GM19240 (cell line): ENCODE results near the gene ZNF362.
"Not testable (repeated sequence)": the region's sequence is repeated elsewhere in the genome, so short reads cannot be mapped to it uniquely, and the experiment has no call there.

Experiments
- DNase-seq: peaks from one replicate; pipeline ENCODE4 v3.0.0; 2011; ENCODE audit warnings: low spot score; ENCODE audit not compliant: insufficient read length

The ZNF362 gene, protein sequence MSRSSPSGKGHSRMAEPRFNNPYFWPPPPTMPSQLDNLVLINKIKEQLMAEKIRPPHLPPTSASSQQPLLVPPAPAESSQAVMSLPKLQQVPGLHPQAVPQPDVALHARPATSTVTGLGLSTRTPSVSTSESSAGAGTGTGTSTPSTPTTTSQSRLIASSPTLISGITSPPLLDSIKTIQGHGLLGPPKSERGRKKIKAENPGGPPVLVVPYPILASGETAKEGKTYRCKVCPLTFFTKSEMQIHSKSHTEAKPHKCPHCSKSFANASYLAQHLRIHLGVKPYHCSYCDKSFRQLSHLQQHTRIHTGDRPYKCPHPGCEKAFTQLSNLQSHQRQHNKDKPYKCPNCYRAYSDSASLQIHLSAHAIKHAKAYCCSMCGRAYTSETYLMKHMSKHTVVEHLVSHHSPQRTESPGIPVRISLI

DNA sequence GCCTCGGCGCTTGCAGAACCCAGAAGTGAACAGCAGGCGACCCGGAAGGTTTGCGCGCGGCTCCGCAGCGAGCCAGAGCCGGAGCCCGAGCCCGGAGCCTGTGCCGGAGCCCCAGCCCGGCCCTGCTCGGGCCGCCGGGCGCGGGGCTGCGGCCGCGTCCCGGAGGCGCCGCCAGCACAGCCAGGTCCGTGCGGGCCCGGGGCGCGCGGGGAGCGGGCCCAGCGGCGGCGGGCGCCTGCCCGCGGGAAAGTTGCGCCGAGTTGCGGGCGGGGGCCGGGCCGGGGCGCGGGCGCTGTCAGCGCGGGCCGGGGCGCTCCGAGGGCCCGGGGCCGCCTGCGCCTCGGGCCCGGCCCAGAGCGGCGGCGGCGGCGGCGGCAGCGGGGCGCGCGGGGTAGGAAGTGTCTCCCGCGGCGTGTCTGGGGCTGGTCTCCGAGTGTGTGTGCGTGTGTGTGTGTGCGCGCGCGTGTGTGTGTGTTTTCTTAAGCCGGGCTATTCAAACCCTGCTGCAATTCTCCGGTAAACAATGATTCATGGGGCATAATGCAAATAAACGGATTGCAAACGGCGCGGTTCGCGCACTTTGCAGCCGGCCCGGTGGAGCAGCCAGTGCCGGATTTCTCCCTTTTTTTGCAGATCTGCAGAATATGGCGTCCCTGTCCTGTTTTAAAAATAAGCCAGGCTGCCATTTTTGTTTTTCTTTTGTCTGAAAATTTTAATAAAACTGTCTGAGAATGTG is at the start of gene ZNF362:
Gene ZNF362 (plus strand): TSS at position 22 of the 736 bp plus-strand sequence. CDS start 14,083 bp downstream, outside the sequence.
- DNase-seq: peak; percentile 60

DNA sequence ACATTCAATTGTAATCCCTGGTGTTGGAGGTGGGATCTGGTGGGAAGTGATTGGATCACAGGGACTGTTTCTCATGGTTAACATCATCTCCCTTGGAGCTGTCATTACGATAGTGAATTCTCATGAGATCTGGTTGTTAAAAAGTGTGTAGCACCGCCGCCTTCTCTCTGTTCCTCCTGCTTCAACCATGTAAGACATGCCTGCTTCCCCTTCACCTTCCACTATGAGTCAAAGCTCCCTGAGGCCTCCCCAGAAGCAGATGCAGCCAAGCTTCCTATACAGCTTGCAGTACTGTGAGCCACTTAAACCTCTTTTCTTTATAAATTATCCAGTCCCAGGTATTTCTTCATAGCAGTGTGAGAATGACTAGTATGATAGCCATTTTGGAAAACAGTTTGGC is 44.3 kb upstream of the ZNF362 start:
- no peak for DNase-seq

DNA sequence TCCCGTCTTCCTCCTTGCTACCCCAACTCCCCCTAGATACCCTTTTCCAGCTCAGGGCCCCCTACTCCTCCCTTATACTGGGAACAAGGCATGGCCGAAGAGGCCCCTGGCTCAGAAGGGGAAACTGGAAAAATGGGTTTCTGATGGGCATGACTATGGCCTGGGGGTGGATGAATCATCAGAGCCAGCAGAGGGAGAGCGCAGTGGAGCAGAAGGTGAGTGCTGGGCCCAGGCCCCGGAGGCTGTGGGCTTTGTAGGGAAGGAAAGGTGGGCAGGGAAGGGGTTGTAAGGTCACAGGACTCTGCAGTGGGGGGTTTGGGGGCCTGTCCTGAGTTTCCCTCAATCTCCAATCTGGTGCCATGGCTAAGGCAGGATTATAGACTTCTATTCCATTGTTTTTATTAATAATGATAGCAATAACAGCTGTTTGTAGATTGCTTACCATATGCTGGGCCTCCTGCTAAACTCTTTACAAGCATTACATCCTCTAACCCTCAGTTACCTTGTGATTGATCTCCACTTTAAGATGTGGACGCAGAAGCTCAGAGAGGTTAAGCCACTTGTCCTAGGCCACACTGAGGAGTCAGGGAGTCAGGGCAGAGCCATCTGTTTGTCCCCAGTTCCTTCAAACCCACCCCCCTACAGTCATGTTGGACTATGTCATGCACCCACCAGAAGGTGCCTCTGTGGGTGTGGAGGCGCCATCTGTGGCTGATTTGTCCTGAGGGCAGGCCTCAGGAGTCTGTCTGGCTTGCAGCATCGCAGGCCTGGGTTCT is 36.2 kb upstream of the ZNF362 start:
- no peak for DNase-seq

DNA sequence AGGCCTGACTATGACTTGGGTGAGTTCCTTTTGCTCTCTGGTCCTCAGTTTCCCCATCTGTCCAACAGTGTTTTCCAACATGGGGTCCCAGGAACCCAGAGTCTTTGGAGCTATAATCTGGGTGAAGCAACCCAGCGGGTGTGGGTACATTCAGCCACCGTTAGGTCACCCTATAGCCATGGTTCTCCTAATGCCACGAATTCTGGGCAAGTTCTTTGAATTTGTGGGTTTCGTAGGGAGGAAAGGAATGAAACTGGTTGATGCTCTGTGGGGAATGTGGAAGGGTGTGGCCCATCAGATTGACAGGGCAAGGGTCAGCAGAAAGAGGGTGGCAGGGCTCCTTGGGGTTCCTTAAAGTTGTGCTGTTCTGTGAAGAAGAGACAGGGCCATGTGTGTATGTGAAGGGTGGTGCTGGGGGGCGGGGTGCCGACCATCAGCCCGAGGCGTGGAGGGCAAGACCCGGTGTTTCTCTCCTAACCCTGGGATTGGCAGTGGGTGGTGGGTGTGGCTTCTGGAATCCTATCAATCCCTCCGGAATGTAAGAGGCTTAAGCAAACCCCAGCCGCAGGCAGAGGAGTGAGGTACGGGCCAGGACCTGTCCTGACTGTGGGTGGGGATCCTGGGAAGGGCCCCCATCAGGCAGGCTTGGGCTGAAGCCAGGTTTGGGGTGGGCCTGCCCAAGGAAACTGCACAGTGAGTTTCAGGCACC is 35.5 kb upstream of the ZNF362 start:
- no peak for DNase-seq

DNA sequence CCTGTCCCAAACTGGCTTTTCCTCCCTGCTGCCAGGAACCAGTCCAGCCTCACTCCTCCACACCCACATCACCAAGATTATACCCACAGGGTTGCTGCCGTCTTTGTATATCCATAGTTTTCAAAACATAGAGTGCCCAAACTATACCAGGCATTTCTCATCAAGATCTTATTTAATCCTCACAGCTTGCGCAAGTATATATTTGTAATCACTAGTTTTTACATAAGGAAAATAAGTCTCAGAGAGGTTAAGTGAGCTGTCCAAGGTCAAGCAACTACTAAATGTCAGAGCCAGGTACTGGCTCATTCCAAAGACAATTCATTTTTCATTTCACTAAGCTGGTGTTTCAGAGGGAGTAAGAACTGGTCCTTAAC is 34.9 kb upstream of the ZNF362 start:
- DNase-seq: no peak

DNA sequence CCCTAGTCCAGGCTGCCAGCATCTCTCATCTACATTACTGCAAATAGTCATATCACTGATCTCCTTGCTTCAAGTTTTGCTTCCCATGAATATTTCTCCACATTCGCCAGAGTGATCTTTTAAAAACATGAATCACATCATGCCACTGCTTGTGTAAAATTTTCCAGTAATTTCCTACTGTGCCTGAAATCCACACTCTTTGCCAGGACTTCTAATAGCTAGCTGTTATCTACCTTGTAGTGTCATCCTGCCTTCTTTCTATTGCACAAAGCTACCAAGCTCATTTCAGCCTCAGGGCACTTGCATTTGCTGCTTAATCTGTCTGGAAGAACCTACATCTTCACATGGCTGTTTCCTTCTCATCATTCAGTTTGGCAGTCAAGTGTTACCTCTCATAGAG is 33.9 kb upstream of the ZNF362 start:
- DNase-seq: no peak

DNA sequence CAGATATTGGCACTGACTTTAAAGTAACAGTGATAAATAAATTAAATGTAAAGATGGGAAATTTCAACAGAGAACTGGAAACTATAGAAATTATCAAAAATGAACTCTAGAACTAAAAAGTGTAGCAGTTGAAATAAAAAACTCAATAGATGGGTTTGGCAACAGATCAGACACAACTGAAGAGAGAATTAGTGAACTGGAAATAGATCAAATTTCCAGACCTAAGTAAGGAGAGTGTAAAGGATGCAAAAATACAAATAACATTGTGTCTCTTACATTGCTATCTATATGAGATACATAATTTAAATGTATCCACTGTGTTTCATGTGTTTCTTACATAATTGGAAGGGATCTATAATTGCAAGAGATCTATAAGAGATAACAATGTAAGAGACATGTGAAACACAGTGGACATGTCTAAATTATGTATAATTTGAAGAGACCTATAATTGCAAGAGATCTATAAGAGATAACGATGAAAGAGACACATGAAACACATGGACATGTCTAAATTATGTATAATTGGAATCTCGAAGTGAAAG is 32.1 kb upstream of the ZNF362 start:
- DNase-seq: no peak

DNA sequence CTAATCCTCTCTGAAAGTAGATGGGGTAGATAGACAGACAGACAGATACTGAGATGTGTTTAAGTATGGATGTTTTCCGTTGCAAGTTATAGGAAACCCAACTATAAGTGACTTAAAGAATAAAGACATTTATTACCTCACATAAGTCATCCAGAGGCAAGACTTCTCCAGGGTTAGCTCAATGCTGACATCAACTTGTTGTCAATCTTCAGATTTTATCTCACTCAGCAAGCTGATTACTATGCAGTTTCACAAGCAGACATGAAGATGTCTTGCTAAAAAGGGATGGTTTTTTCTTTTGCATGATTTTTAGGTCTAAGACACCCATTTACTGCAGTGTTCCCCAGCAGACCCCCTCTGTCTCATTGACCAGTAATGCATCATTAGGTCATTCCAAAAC is 30.7 kb upstream of the ZNF362 start:
- no peak for DNase-seq

DNA sequence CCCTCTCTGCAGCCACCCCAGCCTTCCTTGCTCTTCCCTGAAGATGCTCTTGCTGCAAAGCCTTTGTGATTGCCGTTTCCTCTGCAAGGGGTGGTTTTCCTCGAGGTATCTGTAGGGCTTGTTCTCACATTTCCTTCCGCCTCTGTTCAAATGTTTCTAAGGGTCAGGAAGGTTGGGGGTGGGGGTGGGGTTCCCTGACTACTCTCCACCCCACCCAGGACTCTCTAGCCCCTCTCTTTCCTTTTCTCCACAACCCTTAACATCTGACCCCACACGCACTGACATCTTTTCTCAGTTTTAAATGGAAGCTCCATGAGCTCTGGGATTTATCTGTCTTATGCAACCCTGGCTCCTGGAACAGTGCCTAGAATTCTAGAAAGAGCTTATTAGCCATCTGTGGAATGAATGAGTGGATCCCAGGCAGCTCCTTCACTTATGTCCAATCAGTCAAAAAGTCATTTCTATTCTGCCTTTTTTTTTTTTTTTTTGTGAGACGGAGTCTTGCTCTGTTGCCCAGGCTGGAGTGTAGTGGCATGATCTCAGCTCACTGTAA is 27.3 kb upstream of the ZNF362 start:
- no peak for DNase-seq

DNA sequence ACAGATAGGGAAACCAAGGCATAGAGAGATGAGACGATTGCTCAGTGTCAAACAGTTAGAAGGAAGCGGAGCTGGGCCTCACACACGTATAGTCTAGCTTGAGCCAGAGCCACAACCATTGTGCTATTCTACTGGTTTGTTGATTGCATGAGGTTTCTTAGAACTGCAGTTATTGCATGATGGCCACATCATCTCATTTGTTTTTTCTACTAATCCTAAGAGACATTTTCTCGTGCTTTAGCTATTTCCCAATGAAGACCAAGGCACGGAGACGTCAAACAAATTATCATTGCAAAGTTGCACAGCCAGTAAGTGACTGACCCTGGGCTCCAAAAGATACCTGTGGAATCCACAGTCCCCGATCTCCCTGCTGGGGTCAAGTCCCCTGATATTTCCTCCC is 25.1 kb upstream of the ZNF362 start:
- no peak for DNase-seq

DNA sequence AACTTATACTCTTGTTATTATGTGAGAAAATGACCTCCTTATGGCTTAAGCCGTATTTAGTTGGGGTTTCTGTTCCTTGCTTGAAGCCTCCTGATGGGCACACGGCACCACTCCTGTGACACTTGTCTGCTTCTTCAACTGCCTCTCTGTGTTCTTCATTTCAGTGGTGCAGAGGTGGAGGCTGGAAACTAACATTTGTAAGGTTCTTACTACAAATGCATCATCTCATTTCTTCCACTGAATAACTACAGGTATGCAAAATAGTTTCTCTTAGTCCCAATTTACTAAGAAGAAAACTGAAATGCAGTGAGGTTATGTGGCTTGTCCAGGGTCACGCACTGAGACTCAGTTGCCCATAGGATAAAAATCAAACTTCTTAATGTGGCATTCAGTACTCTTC is 23.6 kb upstream of the ZNF362 start:
- DNase-seq: no peak

DNA sequence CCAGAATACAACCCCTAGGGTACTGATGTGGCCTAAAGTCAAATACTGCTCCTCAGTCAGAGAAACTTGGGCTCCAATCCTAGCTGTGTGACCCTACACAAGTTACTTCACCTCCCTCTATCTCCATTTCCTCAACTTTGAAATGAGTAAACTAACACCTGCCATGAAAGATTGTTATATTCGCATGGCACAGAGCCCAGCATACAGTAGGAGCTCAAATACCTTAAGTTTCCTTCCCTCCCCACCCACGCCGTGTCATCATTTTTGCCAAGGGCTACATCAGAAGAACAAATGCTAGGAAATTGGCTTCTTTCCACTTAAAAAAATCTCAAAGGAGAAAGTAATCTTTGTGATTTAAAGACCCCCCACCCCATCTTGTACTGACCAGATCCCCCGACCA is 22.2 kb upstream of the ZNF362 start:
- no peak for DNase-seq

DNA sequence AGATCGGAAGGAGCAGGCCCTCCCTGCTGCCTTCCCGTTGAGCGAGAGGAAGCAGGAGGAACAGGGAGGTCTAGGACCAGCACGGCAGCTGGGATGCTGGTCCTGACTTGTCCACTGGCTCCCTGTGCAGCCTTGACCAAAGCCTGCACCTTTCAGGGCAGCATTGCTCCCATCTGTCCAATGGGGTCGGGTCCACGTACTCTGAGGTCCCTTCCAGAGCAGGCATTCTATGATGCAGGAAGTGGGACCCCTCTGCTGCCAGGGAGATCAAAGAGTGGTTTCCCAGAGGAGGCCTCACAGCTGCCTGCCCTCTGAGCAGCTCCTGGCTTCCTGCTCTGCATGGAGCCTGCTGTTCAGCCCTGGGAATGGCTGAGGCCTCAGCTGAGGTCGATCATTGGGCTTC is 21.7 kb upstream of the ZNF362 start:
- no peak for DNase-seq

DNA sequence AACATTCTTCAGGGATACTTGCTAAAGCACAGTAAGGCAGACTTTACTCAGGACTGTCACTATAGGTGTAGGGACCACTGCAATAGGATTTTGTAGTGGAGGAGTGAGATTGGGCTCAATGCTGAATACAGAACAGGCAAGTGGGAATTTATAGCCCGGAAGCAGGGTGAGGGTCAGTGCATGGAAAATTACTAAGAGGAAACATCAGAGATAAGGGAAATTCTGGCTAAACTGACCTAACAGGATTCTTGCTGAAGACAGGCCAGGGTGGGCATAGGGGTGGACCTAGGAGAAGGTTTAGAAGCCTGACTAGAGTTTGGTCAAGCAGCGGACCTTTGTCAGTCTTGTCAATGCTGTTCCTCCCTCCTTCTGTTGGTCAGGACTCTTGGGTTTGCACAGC is 20.8 kb upstream of the ZNF362 start:
- no peak for DNase-seq

DNA sequence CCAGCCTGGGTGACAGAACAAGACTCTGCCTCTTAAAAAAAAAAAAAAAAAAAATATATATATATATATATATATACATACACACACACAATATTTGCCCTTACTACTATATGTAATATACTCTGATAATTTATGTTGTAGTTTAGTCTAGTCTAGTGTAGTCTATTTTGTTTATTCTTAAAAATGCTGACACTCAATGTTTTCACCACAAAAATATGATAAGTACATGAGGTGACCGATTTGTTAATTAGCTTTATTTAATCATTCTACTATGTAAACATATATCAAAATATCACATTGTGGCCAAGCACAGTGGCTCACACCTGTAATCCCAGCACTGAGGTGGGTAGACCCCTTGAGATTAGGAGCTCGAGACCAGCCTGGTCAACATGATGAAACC is 19.8 kb upstream of the ZNF362 start:
- DNase-seq: no peak

DNA sequence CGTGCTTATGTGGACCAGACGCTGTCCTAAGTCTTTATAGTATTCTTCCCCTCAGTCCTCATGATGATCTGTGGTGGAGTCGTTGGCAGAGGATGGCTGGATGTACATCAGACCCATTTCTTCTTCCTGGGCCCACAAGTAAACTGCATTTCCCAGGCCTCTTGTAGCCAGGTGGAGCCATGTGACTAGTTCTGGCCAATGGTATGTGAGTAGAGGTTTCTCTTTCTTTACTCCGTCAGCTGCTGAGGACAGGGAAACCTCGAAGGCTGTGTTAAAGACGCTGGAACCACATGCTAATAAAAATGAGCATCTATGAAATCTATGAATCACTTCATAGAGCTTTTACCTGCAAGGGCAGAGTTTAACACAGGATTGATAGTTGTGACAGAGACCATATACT is 18.7 kb upstream of the ZNF362 start:
- no peak for DNase-seq

DNA sequence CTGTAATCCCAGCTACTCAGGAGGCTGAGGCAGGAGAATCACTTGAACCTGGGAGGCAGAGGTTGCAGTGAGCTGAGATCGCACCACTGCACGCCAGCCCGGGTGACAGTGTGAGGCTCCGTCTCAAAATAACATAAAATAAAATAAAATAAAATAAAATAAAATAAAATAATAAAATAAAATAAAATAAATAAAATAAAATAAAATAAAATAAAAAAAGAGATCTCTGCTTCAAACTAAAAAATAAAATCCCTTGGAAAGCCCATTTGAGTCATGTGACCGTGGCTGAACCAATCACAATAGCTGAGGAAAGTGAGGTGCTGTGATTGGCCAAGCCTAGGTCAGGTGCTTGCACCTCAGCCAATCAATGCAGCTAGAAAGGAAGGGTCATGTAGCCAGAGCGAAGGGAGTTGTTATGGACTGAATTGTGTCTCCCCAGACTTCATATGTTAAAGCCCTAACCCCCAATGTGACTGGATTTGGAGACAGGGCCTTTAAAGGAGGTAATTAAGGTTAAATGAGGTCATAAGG is 18.0 kb upstream of the ZNF362 start:
- DNase-seq: not testable (repeated sequence)

DNA sequence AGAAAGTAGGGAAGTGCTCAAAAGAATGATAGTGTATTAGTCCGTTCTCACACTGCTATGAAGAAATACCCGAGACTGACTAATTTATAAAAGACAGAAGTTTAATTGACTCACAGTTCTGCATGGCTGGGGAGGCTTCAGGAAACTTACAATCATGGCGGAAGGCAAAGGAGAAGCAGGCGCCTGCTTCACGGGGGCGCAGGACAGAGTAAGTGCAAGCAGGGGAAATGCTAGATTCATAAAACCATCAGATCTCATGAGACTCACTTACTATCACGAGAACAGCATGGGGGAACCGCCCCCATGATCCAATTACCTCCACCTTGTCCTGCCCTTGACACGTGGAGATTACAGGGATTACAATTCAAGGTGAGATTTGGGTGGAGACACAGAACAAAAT is 16.9 kb upstream of the ZNF362 start:
- not testable (repeated sequence) for DNase-seq

DNA sequence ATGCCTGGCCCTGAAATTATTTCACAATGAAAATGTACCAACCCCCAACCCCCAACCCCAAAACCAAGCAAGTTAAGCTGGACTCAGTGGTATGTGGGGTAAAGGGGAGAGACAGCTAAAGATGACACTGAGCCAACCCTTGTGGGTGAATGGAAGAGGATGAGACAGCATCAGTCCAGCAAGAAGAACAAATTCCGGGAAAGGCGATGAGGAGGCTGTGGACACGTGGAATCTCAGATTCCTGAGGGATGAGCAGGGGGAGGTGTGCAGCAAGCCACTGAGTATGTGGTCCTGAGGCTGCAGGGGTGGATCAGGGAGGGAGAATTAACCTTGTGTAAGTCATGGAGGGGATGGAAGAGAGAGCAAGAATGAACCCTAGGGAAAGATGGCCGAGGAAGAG is 14.4 kb upstream of the ZNF362 start:
- DNase-seq: no peak

DNA sequence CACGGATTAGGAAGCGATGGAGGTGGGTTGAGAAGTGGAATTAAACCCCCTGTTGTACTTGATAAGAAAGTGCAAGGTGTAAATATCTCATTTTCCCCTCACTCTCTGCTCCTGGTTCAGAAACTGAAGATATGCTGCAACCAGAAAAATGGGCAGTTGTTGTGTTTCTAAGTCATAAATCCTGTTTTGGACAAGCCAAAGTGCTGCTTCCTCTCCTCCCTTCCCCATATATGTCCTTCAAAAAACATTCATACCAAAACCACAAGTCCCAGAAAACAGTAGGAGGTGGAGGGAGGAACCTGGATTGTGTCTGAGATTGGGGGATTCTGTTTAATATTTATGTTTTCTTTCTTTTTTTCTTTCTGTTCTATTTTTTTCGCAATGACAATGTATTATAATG is 13.6 kb upstream of the ZNF362 start:
- no peak for DNase-seq
